ENCODE data around the gene SLC25A22. TPM values are rescaled to one million over a fixed set of nuclear protein-coding genes. Genes with fewer than 3 reads are reported as not detected.

The SLC25A22 gene
- total and polyA plus RNA-seq, 8 donors: 5.5 to 11.9 (median 9.8) TPM; not detected in 1

- Histone ChIP-seq H3K27me3 (peaks cover 0 to 13% (median 0%) of the 10 kb centered on the region in 3 donors), H3K36me3 (peaks cover 29 to 46% (median 41%) of the 10 kb centered on the region in 4 donors), H3K27ac (peak overlapping the region; percentile 94 to 98 (median 96)), H3K4me3 (peak overlapping the region; percentile 72 to 97 (median 94)), H3K4me1 (peaks cover 48 to 61% (median 57%) of the 10 kb centered on the region in 4 donors), H3K9me3 (no peaks in the 10 kb centered on the region)
- peak in 2 of 3 donors; percentile 54 to 63 for TF ChIP-seq POLR2AphosphoS5 (IDR thresholded peaks at IDR 0.05)
- TF ChIP-seq EP300 (IDR thresholded peaks at IDR 0.05): no peak
- intact Hi-C loops (cut with DNase I; ENCODE audit: low total_unique reads): no loop called here
- DNase-seq: peak; percentile 95 to 97
- WGBS, 5 donors: 1 to 3% (median 2%) methylated on average over 31 to 47 of the region's 47 CpGs
Observed at GRCh38 chr11:819943-820649, 22.0 kb upstream of the SLC25A22 start.

- 1 to 5% (median 1%) methylated on average over 15 to 96 of the region's 96 CpGs for WGBS, 5 donors
- peak; percentile 96 to 97 for DNase-seq
- Histone ChIP-seq H3K27ac (peak overlapping the region; percentile 94 to 98 (median 96)), H3K36me3 (peaks cover 21 to 44% (median 40%) of the 10 kb centered on the region in 4 donors), H3K4me3 (peak overlapping the region; percentile 72 to 97 (median 94)), H3K9me3 (no peaks in the 10 kb centered on the region), H3K27me3 (peaks cover 0 to 7% (median 0%) of the 10 kb centered on the region in 3 donors), H3K4me1 (peaks cover 40 to 54% (median 50%) of the 10 kb centered on the region in 4 donors)
- intact Hi-C loops (cut with DNase I; ENCODE audit: low total_unique reads): no loop called here
- TF ChIP-seq POLR2A (IDR thresholded peaks at IDR 0.05) (peak in 1 of 4 donors; percentile 16), CTCF (IDR thresholded peaks at IDR 0.05) (peak in 5 of 7 experiments; percentile 9 to 42 (median 15)), POLR2AphosphoS5 (IDR thresholded peaks at IDR 0.05) (peak; percentile 29 to 93 (median 93)), EP300 (IDR thresholded peaks at IDR 0.05) (no peak)
Observed at GRCh38 chr11:819129-819931, 21.2 kb upstream of the SLC25A22 start.

GRCh38 chr11:818396-819128 lies 20.5 kb upstream of the SLC25A22 start, which contains the start of gene PNPLA2:
TSS of gene PNPLA2 (plus strand) at chr11:818914. CDS start at chr11:819719, 805 bp downstream.
- intact Hi-C loops (cut with DNase I; ENCODE audit: low total_unique reads): no loop called here
- peak; percentile 64 to 92 for DNase-seq

GRCh38 chr11:816433-816779 lies 18.3 kb upstream of the SLC25A22 start:
- no peaks in the 10 kb centered on the region for H3K27me3 ChIP-seq
- H3K9me3 ChIP-seq: no peaks in the 10 kb centered on the region
- no peak for DNase-seq
- WGBS, 5 donors: 75 to 81% (median 78%) methylated on average over 11 of the region's 11 CpGs
- H3K36me3 ChIP-seq: peaks cover 22 to 45% (median 40%) of the 10 kb centered on the region in 4 donors
- H3K4me3 ChIP-seq: no peak overlapping the region
- intact Hi-C loops (cut with DNase I; ENCODE audit: low total_unique reads): no loop called here
- H3K27ac ChIP-seq: no peak overlapping the region
- no peak for TF ChIP-seq CTCF (IDR thresholded peaks at IDR 0.05)
- no peak for TF ChIP-seq POLR2A (IDR thresholded peaks at IDR 0.05)
- TF ChIP-seq POLR2AphosphoS5 (IDR thresholded peaks at IDR 0.05): no peak
- TF ChIP-seq EP300 (IDR thresholded peaks at IDR 0.05): no peak
- peaks cover 23 to 34% (median 31%) of the 10 kb centered on the region in 4 donors for H3K4me1 ChIP-seq

More at GRCh38 chr11:818396-819128, 20.5 kb upstream of the SLC25A22 start, which contains the start of gene PNPLA2:
- no peak for TF ChIP-seq CTCF (IDR thresholded peaks at IDR 0.05)
- peak in 2 of 3 donors; percentile 78 to 85 for TF ChIP-seq POLR2AphosphoS5 (IDR thresholded peaks at IDR 0.05)
- no peak for TF ChIP-seq EP300 (IDR thresholded peaks at IDR 0.05)
- H3K4me3 ChIP-seq: peak within 1 kb of the TSS; percentile 72 to 97 (median 94)
- H3K9me3 ChIP-seq: no peaks in the 10 kb centered on the region
- no peaks in the 10 kb centered on the region for H3K27me3 ChIP-seq
- H3K4me1 ChIP-seq: peaks cover 33 to 46% (median 43%) of the 10 kb centered on the region in 4 donors
- WGBS, 5 donors: 15 to 24% (median 19%) methylated on average over 12 to 20 of the region's 20 CpGs
- peaks cover 15 to 44% (median 39%) of the 10 kb centered on the region in 4 donors for H3K36me3 ChIP-seq
- H3K27ac ChIP-seq: peak within 1 kb of the TSS; percentile 94 to 98 (median 96)
